Measurements from ENCODE around the gene CCDC33.

- TF ChIP-seq CTCF (IDR thresholded peaks at IDR 0.05; ENCODE audit: insufficient read depth, low read length): no peak
- no peak for TF ChIP-seq POLR2AphosphoS5 (IDR thresholded peaks at IDR 0.05; ENCODE audit: low read depth)
- no peak for TF ChIP-seq GABPA (IDR thresholded peaks at IDR 0.05; ENCODE audit: low read depth)
- TF ChIP-seq REST (IDR thresholded peaks at IDR 0.05; ENCODE audit: insufficient replicate concordance, low read depth): no peak
Measured at GRCh38 chr15:74343127-74343796, 107.1 kb downstream of the CCDC33 start.

Data from HL-60 (cell line).